ENCODE results near the gene TM4SF20. TPM values are rescaled to one million over a fixed set of nuclear protein-coding genes. Genes with fewer than 3 reads are reported as not detected.

The TM4SF20 gene
- total RNA-seq, 1 donor from 2014 or later, result not detected

DNA sequence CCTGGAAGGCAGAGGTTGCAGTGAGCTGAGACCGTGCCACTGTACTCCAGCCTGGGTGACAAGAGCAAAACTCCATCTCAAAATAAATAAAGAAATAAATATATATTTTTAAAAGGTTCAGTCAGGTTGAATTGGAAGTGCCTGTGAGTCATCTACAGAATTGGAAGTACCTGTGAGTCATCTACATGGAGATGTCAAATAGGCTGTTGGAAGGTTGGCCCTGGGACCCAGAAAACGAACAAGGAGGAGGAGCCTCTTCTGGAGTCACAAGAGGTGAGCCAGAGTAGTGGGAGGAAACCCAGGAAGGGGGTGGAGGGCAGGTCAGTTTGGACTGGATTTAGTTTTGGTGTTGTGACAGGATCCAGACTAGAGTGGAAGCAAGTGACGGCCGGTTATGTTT is 23.9 kb upstream of the TM4SF20 start:
- Histone ChIP-seq H3K4me3 (ENCODE audit: low read depth, low read length) (no peak overlapping the region), H3K36me3 (ENCODE audit: control insufficient read depth, insufficient read depth, low read length) (no peaks in the 10 kb centered on the region), H3K27me3 (ENCODE audit: control insufficient read depth, insufficient read depth, low read length) (no peaks in the 10 kb centered on the region)
- no peak for DNase-seq (ENCODE audit: low read depth)
- TF ChIP-seq, protein P1, sequence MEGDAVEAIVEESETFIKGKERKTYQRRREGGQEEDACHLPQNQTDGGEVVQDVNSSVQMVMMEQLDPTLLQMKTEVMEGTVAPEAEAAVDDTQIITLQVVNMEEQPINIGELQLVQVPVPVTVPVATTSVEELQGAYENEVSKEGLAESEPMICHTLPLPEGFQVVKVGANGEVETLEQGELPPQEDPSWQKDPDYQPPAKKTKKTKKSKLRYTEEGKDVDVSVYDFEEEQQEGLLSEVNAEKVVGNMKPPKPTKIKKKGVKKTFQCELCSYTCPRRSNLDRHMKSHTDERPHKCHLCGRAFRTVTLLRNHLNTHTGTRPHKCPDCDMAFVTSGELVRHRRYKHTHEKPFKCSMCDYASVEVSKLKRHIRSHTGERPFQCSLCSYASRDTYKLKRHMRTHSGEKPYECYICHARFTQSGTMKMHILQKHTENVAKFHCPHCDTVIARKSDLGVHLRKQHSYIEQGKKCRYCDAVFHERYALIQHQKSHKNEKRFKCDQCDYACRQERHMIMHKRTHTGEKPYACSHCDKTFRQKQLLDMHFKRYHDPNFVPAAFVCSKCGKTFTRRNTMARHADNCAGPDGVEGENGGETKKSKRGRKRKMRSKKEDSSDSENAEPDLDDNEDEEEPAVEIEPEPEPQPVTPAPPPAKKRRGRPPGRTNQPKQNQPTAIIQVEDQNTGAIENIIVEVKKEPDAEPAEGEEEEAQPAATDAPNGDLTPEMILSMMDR (IDR thresholded peaks at IDR 0.05; ENCODE audit: insufficient read depth, low read length, poor library complexity, severe bottlenecking), result no peak

DNA sequence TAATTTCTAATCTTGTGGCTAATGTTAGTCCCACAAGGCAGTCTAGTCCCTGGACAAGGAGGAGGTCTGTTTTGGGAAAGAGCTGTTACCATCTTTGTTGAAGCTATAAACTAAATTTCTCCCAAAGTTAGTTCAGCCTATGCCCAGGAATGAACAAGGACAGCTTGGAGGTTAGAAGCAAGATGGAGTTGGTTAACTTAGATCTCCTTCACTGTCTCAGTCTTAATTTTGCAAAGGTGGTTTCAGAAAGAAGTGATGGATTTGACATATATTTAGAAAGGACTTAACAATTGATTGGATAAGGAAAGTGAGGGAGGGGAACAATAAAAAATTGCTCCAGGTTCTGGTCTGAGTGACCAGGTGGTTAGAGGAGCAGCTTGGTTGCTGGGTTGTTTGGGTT is 23.2 kb upstream of the TM4SF20 start:
- TF ChIP-seq, protein P1 (IDR thresholded peaks at IDR 0.05; ENCODE audit: insufficient read depth, low read length, poor library complexity, severe bottlenecking), result no peak
- Histone ChIP-seq H3K4me3 (ENCODE audit: low read depth, low read length) (no peak overlapping the region), H3K27me3 (ENCODE audit: control insufficient read depth, insufficient read depth, low read length) (no peaks in the 10 kb centered on the region), H3K36me3 (ENCODE audit: control insufficient read depth, insufficient read depth, low read length) (no peaks in the 10 kb centered on the region)
- no peak for DNase-seq (ENCODE audit: low read depth)

DNA sequence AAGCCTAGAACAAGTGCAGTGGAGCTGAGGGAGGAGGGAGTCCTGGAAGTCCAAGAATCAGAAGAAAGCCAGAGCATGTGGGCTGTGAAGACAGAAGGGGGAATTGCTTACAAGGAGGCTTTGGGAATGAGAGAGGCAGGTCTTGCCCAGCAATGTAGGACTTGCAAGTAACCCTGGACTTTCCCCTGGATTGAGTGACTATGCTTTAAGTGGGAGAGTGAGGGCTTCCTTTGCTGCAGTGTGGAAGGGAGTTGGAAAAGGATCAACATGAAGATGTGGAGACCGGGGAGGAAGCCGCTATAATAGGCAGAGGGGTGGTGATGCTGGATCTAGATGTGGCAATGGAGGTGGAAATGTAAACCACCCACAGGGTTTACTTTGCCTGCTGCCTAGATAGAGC is 22.4 kb upstream of the TM4SF20 start:
- Histone ChIP-seq H3K36me3 (ENCODE audit: control insufficient read depth, insufficient read depth, low read length) (no peaks in the 10 kb centered on the region), H3K4me3 (ENCODE audit: low read depth, low read length) (no peak overlapping the region), H3K27me3 (ENCODE audit: control insufficient read depth, insufficient read depth, low read length) (no peaks in the 10 kb centered on the region)
- DNase-seq (ENCODE audit: low read depth), result no peak
- TF ChIP-seq, protein P1 (IDR thresholded peaks at IDR 0.05; ENCODE audit: insufficient read depth, low read length, poor library complexity, severe bottlenecking), result no peak

DNA sequence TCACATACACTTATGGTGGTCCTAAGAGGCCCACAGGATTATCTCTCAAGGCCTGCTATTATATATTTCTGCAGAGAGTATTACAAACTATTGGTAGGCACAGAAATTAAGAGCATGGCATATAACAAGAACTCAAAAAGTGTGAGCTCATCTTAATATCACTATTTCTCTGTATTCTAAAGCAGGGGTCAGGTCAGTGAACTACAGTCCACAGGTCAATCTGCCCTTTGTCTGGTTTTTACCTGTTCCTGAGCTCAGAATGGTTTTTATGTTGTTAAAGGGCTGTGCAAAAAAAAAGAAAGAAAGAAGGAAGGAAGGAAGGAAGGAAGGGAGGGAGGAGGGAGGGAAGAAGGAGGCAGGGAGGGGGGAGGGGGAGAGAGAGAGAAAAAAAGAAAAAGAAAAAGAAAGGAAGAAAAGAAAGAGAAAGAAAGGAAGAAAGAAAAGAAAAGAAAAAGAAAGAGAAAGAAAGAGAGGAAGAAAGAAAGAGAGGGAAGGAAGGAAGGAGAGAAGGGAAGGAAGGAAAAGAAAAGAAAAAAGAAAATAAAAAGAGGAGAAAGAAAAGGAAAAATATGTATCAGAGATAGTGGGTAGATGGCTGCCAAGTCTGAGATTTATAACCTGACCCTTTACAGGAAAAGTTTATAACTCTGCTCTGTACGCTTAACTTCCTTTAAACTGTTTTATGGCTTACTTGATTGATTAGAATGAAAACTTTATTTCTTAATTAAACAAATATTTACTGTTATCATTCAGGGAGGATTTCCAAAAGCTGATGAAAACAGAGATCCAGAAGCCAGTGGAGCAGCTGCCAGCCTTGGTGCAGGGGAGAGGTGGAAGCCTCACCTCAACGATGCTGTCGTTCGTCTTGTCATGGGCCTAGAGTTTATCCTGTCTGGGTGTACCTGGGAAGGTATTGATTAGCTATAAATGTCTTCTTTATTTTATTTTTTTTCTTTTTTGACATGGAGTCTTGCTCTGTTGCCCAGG is 19.9 kb upstream of the TM4SF20 start:
- Histone ChIP-seq H3K27me3 (ENCODE audit: control insufficient read depth, insufficient read depth, low read length) (no peaks in the 10 kb centered on the region), H3K4me3 (ENCODE audit: low read depth, low read length) (no peak overlapping the region), H3K36me3 (ENCODE audit: control insufficient read depth, insufficient read depth, low read length) (no peaks in the 10 kb centered on the region)
- DNase-seq (ENCODE audit: low read depth), result no peak
- TF ChIP-seq, protein P1 (IDR thresholded peaks at IDR 0.05; ENCODE audit: insufficient read depth, low read length, poor library complexity, severe bottlenecking), result no peak

DNA sequence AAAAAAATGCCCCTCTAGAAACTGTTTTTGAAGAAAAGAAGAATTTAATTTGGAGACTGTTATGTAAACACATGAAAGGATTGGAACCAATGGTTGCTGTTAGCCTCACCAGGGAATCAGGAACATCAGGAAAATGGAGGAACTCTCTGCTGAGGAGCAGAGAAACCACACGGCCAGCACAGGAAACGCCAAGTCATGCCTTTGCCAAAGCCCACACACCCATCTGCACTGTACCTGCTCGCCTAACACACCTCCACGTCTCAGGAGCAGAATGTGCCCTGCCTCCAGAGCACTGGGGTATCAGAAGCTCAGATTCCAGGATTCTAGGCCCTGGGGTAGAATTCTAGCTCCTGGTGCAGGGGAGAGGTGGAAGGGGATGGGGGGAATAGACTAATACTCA is 18.5 kb upstream of the TM4SF20 start:
- DNase-seq (ENCODE audit: low read depth), result no peak

More for the DNA sequence above, 18.5 kb upstream of the TM4SF20 start:
- H3K4me3 ChIP-seq (ENCODE audit: low read depth, low read length), result no peak overlapping the region
- H3K36me3 ChIP-seq (ENCODE audit: control insufficient read depth, insufficient read depth, low read length), result no peaks in the 10 kb centered on the region
- no peaks in the 10 kb centered on the region for H3K27me3 ChIP-seq (ENCODE audit: control insufficient read depth, insufficient read depth, low read length)
- TF ChIP-seq, protein P1 (IDR thresholded peaks at IDR 0.05; ENCODE audit: insufficient read depth, low read length, poor library complexity, severe bottlenecking), result no peak
